ENCODE results near the gene KHDRBS2.

KHDRBS2 gene

GRCh38 chr6:62059901-62060300 is 226.1 kb downstream of the KHDRBS2 start:
- Histone ChIP-seq H3K36me3 (ENCODE audit: low read length) (no peaks in the 10 kb centered on the region), H3K9ac (ENCODE audit: low read length) (no peak overlapping the region), H3K4me3 (ENCODE audit: insufficient read depth, low read length, poor library complexity, severe bottlenecking) (no peak overlapping the region), H4K20me1 (ENCODE audit: low read depth, low read length) (no peaks in the 10 kb centered on the region), H3K27ac (ENCODE audit: low read depth, low read length) (no peak overlapping the region), H3K9me3 (ENCODE audit: insufficient read depth, low read length) (no peaks in the 10 kb centered on the region), H3K79me2 (ENCODE audit: insufficient read depth, low read length) (no peaks in the 10 kb centered on the region), H2AFZ (ENCODE audit: low read depth, low read length, severe bottlenecking) (no peak overlapping the region), H3K27me3 (ENCODE audit: low read length) (no peaks in the 10 kb centered on the region), H3K4me2 (ENCODE audit: low read depth, low read length, poor library complexity, severe bottlenecking) (no peak overlapping the region), H3F3A (ENCODE audit: insufficient read depth) (no peaks in the 10 kb centered on the region), H3K9me2 (replicated peaks; ENCODE audit: insufficient read depth, low read length) (no peaks in the 10 kb centered on the region)
- no peak for TF ChIP-seq EZH2phosphoT487 (conservative IDR thresholded peaks at IDR 0.05; ENCODE audit: low read length)
- TF ChIP-seq, protein P1, sequence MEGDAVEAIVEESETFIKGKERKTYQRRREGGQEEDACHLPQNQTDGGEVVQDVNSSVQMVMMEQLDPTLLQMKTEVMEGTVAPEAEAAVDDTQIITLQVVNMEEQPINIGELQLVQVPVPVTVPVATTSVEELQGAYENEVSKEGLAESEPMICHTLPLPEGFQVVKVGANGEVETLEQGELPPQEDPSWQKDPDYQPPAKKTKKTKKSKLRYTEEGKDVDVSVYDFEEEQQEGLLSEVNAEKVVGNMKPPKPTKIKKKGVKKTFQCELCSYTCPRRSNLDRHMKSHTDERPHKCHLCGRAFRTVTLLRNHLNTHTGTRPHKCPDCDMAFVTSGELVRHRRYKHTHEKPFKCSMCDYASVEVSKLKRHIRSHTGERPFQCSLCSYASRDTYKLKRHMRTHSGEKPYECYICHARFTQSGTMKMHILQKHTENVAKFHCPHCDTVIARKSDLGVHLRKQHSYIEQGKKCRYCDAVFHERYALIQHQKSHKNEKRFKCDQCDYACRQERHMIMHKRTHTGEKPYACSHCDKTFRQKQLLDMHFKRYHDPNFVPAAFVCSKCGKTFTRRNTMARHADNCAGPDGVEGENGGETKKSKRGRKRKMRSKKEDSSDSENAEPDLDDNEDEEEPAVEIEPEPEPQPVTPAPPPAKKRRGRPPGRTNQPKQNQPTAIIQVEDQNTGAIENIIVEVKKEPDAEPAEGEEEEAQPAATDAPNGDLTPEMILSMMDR (IDR thresholded peaks at IDR 0.05; ENCODE audit: insufficient read depth, low read length, poor library complexity, severe bottlenecking), result no peak

DNA sequence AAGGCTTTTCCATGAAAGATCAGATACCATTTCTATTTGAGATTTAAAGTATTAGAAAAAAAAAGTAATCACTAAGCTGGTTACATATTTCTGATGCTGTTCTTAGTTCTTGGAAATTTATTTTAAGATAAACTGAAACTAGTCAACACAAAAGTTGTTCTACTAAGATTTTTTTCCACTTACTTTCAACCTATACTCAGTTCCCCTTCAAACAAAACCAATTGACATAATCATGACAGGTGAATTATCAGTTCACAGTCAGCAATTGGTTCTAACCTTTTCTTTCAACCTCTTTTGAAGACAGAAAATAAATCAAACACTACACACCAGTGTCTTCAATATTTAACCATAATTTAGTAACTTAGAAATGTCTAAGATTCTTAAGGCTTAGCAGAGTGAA is 228.7 kb downstream of the KHDRBS2 start:
- Histone ChIP-seq H3K4me2 (ENCODE audit: low read depth, low read length, poor library complexity, severe bottlenecking) (no peak overlapping the region), H3K27me3 (ENCODE audit: low read length) (no peaks in the 10 kb centered on the region), H3K36me3 (ENCODE audit: low read length) (no peaks in the 10 kb centered on the region), H3K9ac (ENCODE audit: low read length) (no peak overlapping the region), H3K9me3 (ENCODE audit: insufficient read depth, low read length) (no peaks in the 10 kb centered on the region), H3K4me3 (ENCODE audit: insufficient read depth, low read length, poor library complexity, severe bottlenecking) (no peak overlapping the region), H2AFZ (ENCODE audit: low read depth, low read length, severe bottlenecking) (no peak overlapping the region), H3K9me2 (replicated peaks; ENCODE audit: insufficient read depth, low read length) (no peaks in the 10 kb centered on the region), H3K27ac (ENCODE audit: low read depth, low read length) (no peak overlapping the region), H3K79me2 (ENCODE audit: insufficient read depth, low read length) (no peaks in the 10 kb centered on the region), H4K20me1 (ENCODE audit: low read depth, low read length) (no peaks in the 10 kb centered on the region), H3F3A (ENCODE audit: insufficient read depth) (no peaks in the 10 kb centered on the region)
- no peak for TF ChIP-seq EZH2phosphoT487 (conservative IDR thresholded peaks at IDR 0.05; ENCODE audit: low read length)
- TF ChIP-seq, protein P1 (IDR thresholded peaks at IDR 0.05; ENCODE audit: insufficient read depth, low read length, poor library complexity, severe bottlenecking), result no peak

GRCh38 chr6:62045502-62045901 is 240.5 kb downstream of the KHDRBS2 start:
- no peaks in the 10 kb centered on the region for H3K36me3 ChIP-seq (ENCODE audit: low read length)
- no peak overlapping the region for H3K4me3 ChIP-seq (ENCODE audit: insufficient read depth, low read length, poor library complexity, severe bottlenecking)
- H3K27me3 ChIP-seq (ENCODE audit: low read length), result no peaks in the 10 kb centered on the region
- TF ChIP-seq, protein P1 (IDR thresholded peaks at IDR 0.05; ENCODE audit: insufficient read depth, low read length, poor library complexity, severe bottlenecking), result no peak
- no peak for TF ChIP-seq EZH2phosphoT487 (conservative IDR thresholded peaks at IDR 0.05; ENCODE audit: low read length)
- no peaks in the 10 kb centered on the region for H3K9me3 ChIP-seq (ENCODE audit: insufficient read depth, low read length)
- no peak overlapping the region for H3K27ac ChIP-seq (ENCODE audit: low read depth, low read length)
- H4K20me1 ChIP-seq (ENCODE audit: low read depth, low read length), result no peaks in the 10 kb centered on the region
- no peaks in the 10 kb centered on the region for H3K9me2 ChIP-seq (replicated peaks; ENCODE audit: insufficient read depth, low read length)
- H3F3A ChIP-seq (ENCODE audit: insufficient read depth), result no peaks in the 10 kb centered on the region
- no peak overlapping the region for H3K4me2 ChIP-seq (ENCODE audit: low read depth, low read length, poor library complexity, severe bottlenecking)
- no peak overlapping the region for H3K9ac ChIP-seq (ENCODE audit: low read length)
- H3K79me2 ChIP-seq (ENCODE audit: insufficient read depth, low read length), result no peaks in the 10 kb centered on the region
- H2AFZ ChIP-seq (ENCODE audit: low read depth, low read length, severe bottlenecking), result no peak overlapping the region
